ENCODE results near the gene TMEM88.
A peak's percentile ranks its signal among the peaks of the same experiment; 100 is the strongest.

Gene TMEM88

GRCh38 chr17:7884581-7885366, 29.9 kb downstream of the TMEM88 start:
- H3F3A ChIP-seq (ENCODE audit: insufficient read depth, low read length): peaks cover 4% of the 10 kb centered on the region; the same call in 1 of the 2 replicates
- no peaks in the 10 kb centered on the region for H3K9me3 ChIP-seq (replicated peaks; ENCODE audit: insufficient read depth, low read length)
- TF ChIP-seq EZH2 (optimal IDR thresholded peaks at IDR 0.05; ENCODE audit: low read depth, low read length) (no peak), CTCF (IDR thresholded peaks at IDR 0.05; ENCODE audit: low read length) (no peak), EZH2phosphoT487 (IDR thresholded peaks at IDR 0.05; ENCODE audit: low read length) (no peak)
- no peaks in the 10 kb centered on the region for H3K9me2 ChIP-seq (replicated peaks; ENCODE audit: insufficient read depth, low read length)
- no peak overlapping the region for H2AFZ ChIP-seq (ENCODE audit: low read length)
- H3K27ac ChIP-seq (ENCODE audit: low read length): no peak overlapping the region
- H3K4me1 ChIP-seq (ENCODE audit: low read length): peaks cover 16% of the 10 kb centered on the region
- H3K9ac ChIP-seq (ENCODE audit: low read length): no peak overlapping the region
- H3K36me3 ChIP-seq (replicated peaks; ENCODE audit: insufficient read depth, low read length): no peaks in the 10 kb centered on the region
- H3K79me2 ChIP-seq (ENCODE audit: low read length): no peaks in the 10 kb centered on the region
- no peak overlapping the region for H3K4me2 ChIP-seq (ENCODE audit: low read depth, low read length)
- peaks cover 79% of the 10 kb centered on the region for H3K27me3 ChIP-seq (replicated peaks; ENCODE audit: insufficient read depth, low read length)
- DNase-seq: no peak
- H4K20me1 ChIP-seq (ENCODE audit: insufficient read depth, low read length): no peaks in the 10 kb centered on the region
- peak overlapping the region; percentile 68; the same call in 1 of the 2 replicates for H3K4me3 ChIP-seq (ENCODE audit: low read length)

- H3K4me2 ChIP-seq (ENCODE audit: low read depth, low read length): peak overlapping the region; percentile 94
- no peaks in the 10 kb centered on the region for H3K79me2 ChIP-seq (ENCODE audit: low read length)
- no peaks in the 10 kb centered on the region for H3K9me2 ChIP-seq (replicated peaks; ENCODE audit: insufficient read depth, low read length)
- H3K27ac ChIP-seq (ENCODE audit: low read length): no peak overlapping the region
- no peaks in the 10 kb centered on the region for H3K9me3 ChIP-seq (replicated peaks; ENCODE audit: insufficient read depth, low read length)
- DNase-seq: peak; percentile 28
- H3F3A ChIP-seq (ENCODE audit: insufficient read depth, low read length): peaks cover 4% of the 10 kb centered on the region; the same call in 1 of the 2 replicates
- no peaks in the 10 kb centered on the region for H4K20me1 ChIP-seq (ENCODE audit: insufficient read depth, low read length)
- peak overlapping the region; percentile 27; the same call in 1 of the 2 replicates for H3K9ac ChIP-seq (ENCODE audit: low read length)
- H3K4me1 ChIP-seq (ENCODE audit: low read length): peaks cover 16% of the 10 kb centered on the region
- H3K36me3 ChIP-seq (replicated peaks; ENCODE audit: insufficient read depth, low read length): no peaks in the 10 kb centered on the region
- TF ChIP-seq EZH2 (optimal IDR thresholded peaks at IDR 0.05; ENCODE audit: low read depth, low read length) (no peak), CTCF (IDR thresholded peaks at IDR 0.05; ENCODE audit: low read length) (no peak), EZH2phosphoT487 (IDR thresholded peaks at IDR 0.05; ENCODE audit: low read length) (no peak)
- H2AFZ ChIP-seq (ENCODE audit: low read length): peak overlapping the region; percentile 66
- peaks cover 78% of the 10 kb centered on the region for H3K27me3 ChIP-seq (replicated peaks; ENCODE audit: insufficient read depth, low read length)
- peak overlapping the region; percentile 68 for H3K4me3 ChIP-seq (ENCODE audit: low read length)
Measured at GRCh38 chr17:7885367-7886226, 30.7 kb downstream of the TMEM88 start.

DNA sequence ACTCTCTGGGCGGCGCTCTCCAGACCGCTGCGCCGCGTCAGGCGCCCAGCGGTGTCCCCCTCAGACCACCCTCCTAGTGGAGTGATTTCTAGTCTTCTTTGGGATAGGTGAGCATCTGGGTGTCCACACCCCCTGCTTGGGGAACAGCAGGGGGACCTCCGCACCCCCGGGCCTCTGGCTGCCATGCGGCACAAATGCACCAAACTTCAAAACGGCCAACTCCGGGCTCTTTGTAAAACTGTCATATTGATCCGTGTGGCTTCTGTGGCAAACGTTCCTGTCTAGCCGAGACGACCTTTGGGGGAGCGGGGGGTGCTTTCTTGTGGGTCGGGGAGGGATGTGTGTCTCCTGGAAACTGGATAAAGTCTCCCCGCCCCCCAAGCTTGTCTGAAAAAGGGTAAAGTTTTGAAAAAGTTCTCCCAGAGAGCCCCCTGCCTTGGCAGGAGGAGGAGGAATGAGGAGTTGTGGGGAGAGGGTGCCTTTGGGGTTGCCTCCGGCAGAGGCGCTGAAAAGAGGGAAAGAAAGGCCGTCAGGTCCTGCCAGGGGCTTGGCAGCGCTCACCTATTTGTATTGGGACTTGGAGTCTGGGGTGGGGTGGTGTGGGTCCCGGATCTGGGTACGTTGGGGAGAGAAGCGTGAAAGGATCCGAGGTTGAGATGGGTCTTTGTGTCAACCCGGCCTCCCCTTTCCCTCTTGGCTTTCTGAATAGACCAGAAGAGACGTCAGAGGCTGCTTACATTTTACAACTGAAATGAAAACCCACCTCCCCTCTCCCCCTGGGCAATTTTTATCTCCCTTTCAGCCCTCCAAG, 31.6 kb downstream of the TMEM88 start:
- peak overlapping the region; percentile 68 for H3K4me3 ChIP-seq (ENCODE audit: low read length)
- no peaks in the 10 kb centered on the region for H3K79me2 ChIP-seq (ENCODE audit: low read length)
- H3K27ac ChIP-seq (ENCODE audit: low read length): no peak overlapping the region
- H3K36me3 ChIP-seq (replicated peaks; ENCODE audit: insufficient read depth, low read length): no peaks in the 10 kb centered on the region
- peak overlapping the region; percentile 94 for H3K4me2 ChIP-seq (ENCODE audit: low read depth, low read length)
- H3K9ac ChIP-seq (ENCODE audit: low read length): peak overlapping the region; percentile 27; the same call in 1 of the 2 replicates
- H3K4me1 ChIP-seq (ENCODE audit: low read length): peaks cover 16% of the 10 kb centered on the region
- peak overlapping the region; percentile 66 for H2AFZ ChIP-seq (ENCODE audit: low read length)
- no peak for DNase-seq
- TF ChIP-seq EZH2phosphoT487 (IDR thresholded peaks at IDR 0.05; ENCODE audit: low read length) (no peak), EZH2 (optimal IDR thresholded peaks at IDR 0.05; ENCODE audit: low read depth, low read length) (peak; percentile 79), CTCF (IDR thresholded peaks at IDR 0.05; ENCODE audit: low read length) (no peak)
- peaks cover 76% of the 10 kb centered on the region for H3K27me3 ChIP-seq (replicated peaks; ENCODE audit: insufficient read depth, low read length)
- H3K9me3 ChIP-seq (replicated peaks; ENCODE audit: insufficient read depth, low read length): no peaks in the 10 kb centered on the region
- H3K9me2 ChIP-seq (replicated peaks; ENCODE audit: insufficient read depth, low read length): no peaks in the 10 kb centered on the region
- no peaks in the 10 kb centered on the region for H4K20me1 ChIP-seq (ENCODE audit: insufficient read depth, low read length)
- peaks cover 4% of the 10 kb centered on the region; the same call in 1 of the 2 replicates for H3F3A ChIP-seq (ENCODE audit: insufficient read depth, low read length)
